Activated T-cell treated with anti-CD3 and anti-CD28 coated beads, Interleukin-2, amount 50 U/mL, for 24 hours (primary cell): Measurements from ENCODE around the gene CHMP4B.
"Not testable (repeated sequence)": the region's sequence is repeated elsewhere in the genome, so short reads cannot be mapped to it uniquely, and the experiment has no call there.

ENCODE experiments used
- DNase-seq: peaks from one replicate; pipeline ENCODE4 v3.0.0-alpha.2; 2020
- H3K27ac Mint-ChIP-seq: 2 replicates; pipeline ENCODE4 v1.8.0; 2020; ENCODE audit warnings: mild to moderate bottlenecking, mixed read lengths
- H3K27me3 Mint-ChIP-seq: 2 replicates; pipeline ENCODE4 v1.8.0; 2020; ENCODE audit warnings: mixed read lengths
- H3K36me3 Mint-ChIP-seq: 2 replicates; pipeline ENCODE4 v1.8.0; 2020; ENCODE audit warnings: low read depth, mixed read lengths
- H3K4me1 Mint-ChIP-seq: 2 replicates; pipeline ENCODE4 v1.8.0; 2020; ENCODE audit warnings: low read depth, mixed read lengths
- H3K4me3 Mint-ChIP-seq: 2 replicates; pipeline ENCODE4 v1.8.0; 2020; ENCODE audit warnings: mild to moderate bottlenecking, moderate library complexity, mixed read lengths
- H3K9me3 Mint-ChIP-seq: 2 replicates; pipeline ENCODE4 v1.8.0; 2020; ENCODE audit warnings: mixed read lengths

The CHMP4B gene

DNA sequence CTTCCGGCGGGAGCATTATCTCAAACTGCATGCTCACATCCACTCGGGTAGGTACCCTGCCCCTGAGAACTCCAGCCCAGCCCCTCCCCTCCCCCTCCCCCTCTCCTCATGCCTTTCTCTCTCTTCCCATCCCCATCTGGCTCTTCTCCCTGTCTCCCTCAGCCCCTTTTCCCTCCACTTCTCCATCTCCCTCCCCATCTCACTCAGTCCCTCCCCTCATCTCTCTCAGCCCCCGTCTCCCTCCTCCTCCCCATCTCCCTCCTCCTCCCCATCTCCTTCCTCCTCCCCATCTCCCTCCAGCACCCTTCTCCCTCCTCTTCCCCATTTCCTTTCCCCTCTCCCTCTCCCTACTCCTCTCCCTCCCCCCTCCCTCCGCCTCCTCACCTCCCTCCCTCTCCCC lies 27.3 kb upstream of the CHMP4B start:
- Mint-ChIP-seq H3K4me3 (no peak overlapping the region), H3K27me3 (no peaks in the 10 kb centered on the region), H3K27ac (no peak overlapping the region), H3K9me3 (no peaks in the 10 kb centered on the region), H3K4me1 (peaks cover 14% of the 10 kb centered on the region), H3K36me3 (peaks cover 20% of the 10 kb centered on the region)
- DNase-seq, result no peak

- Mint-ChIP-seq H3K27me3 (no peaks in the 10 kb centered on the region), H3K4me1 (peaks cover 11% of the 10 kb centered on the region), H3K27ac (no peak overlapping the region), H3K9me3 (no peaks in the 10 kb centered on the region), H3K4me3 (no peak overlapping the region), H3K36me3 (peaks cover 20% of the 10 kb centered on the region)
- DNase-seq, result no peak
Measured at GRCh38 chr20:33784225-33784624, 26.9 kb upstream of the CHMP4B start.

DNA sequence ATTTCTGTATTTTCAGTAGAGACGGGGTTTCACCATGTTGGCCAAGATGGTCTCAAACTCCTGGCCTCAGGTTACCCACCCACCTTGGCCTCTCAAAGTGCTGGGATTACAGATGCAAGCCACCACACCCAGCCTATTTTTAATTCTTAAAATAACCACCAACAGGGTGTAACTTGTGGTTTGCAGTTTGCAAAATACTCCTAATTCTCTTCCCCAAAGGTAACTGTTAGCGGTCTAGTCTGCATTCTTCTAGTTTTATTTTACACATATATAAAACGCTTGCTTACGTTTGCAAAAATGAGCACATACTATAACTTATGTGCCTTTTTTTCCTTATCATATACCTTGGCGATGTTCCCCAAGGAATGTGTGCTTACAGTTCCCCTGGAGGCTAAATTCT lies 25.6 kb upstream of the CHMP4B start:
- DNase-seq, result no peak
- H3K4me1 Mint-ChIP-seq, result peaks cover 11% of the 10 kb centered on the region
- peaks cover 31% of the 10 kb centered on the region for H3K36me3 Mint-ChIP-seq
- no peak overlapping the region for H3K4me3 Mint-ChIP-seq
- H3K9me3 Mint-ChIP-seq, result no peaks in the 10 kb centered on the region
- no peaks in the 10 kb centered on the region for H3K27me3 Mint-ChIP-seq
- no peak overlapping the region for H3K27ac Mint-ChIP-seq

GRCh38 chr20:33787253-33787891 lies 23.8 kb upstream of the CHMP4B start:
- no peaks in the 10 kb centered on the region for H3K27me3 Mint-ChIP-seq
- no peak for DNase-seq
- H3K36me3 Mint-ChIP-seq, result peaks cover 30% of the 10 kb centered on the region
- no peaks in the 10 kb centered on the region for H3K9me3 Mint-ChIP-seq
- peak overlapping the region; percentile 2 for H3K27ac Mint-ChIP-seq
- H3K4me1 Mint-ChIP-seq, result peaks cover 11% of the 10 kb centered on the region
- H3K4me3 Mint-ChIP-seq, result no peak overlapping the region

DNA sequence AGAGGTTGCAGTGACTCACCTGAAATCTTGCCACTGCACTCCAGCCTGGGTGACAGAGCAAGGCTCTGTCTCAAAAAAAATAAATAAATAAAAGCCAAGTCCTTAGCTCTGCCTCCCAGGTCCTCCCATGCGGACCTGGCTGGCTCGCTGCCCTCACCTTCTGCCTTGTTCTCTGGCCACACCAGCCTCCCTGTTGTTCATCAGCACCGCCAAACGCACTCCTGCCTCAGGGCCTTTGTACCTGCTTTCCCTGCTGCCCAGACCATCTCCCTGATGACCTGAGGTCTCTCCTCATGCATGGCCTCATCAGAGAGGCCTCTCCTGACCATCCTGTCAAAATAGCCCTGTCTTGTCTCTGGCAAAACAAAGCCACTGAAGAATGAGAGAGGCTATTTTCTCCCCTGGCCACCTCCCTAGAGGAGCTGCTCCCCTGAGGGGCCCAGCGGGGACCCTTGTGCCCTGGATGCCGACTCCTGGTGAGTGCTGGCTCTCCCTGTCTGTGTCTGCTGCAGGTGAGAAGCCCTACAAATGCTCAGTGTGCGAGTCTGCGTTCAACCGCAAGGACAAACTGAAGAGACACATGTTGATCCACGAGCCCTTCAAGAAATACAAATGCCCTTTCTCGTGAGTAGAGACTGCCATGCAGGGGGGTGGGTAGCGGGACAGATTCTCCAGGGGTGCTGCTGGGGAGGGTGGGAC lies 22.6 kb upstream of the CHMP4B start:
- H3K27ac Mint-ChIP-seq, result no peak overlapping the region
- H3K4me3 Mint-ChIP-seq, result no peak overlapping the region
- H3K36me3 Mint-ChIP-seq, result peaks cover 25% of the 10 kb centered on the region

DNA sequence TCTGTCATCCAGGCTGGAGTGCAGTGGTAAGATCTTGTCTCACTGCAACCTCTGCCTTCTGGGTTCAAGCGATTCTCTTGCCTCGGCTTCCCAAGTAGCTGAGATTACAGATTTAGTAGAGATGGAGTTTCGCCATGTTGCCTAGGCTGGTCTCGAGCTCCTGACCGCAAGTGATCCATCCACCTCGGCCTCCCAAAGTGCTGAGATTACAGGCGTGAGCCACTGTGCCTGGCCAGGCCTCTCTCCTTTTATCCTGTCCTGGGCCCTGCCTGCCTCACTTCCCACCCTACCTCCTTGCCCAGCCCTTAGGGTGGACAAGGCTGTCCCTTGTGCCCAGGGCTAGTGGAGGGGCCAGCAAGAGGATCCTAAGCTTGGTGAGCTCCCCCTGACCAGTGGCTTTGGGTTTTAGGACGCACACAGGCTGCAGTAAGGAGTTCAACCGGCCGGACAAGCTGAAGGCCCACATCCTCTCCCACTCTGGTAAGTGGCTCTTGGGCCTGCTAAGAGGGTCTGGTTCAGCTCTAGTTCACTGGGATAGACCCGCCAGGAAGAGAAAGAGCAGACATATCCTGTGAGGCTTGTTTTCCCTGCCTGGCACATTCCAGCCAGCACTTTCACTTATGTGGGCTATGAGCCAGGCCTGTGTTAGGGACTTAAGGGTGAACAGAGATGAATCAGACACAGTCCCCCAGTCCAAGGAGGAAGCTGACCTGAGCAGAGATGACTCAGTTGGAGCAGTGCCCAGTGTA lies 21.9 kb upstream of the CHMP4B start:
- Mint-ChIP-seq H3K4me1 (peaks cover 12% of the 10 kb centered on the region), H3K27ac (no peak overlapping the region), H3K4me3 (no peak overlapping the region), H3K36me3 (peaks cover 25% of the 10 kb centered on the region), H3K27me3 (no peaks in the 10 kb centered on the region), H3K9me3 (no peaks in the 10 kb centered on the region)
- DNase-seq, result no peak

More for the DNA sequence above, 22.6 kb upstream of the CHMP4B start:
- Mint-ChIP-seq H3K27me3 (no peaks in the 10 kb centered on the region), H3K4me1 (peaks cover 12% of the 10 kb centered on the region), H3K9me3 (no peaks in the 10 kb centered on the region)
- DNase-seq, result no peak

DNA sequence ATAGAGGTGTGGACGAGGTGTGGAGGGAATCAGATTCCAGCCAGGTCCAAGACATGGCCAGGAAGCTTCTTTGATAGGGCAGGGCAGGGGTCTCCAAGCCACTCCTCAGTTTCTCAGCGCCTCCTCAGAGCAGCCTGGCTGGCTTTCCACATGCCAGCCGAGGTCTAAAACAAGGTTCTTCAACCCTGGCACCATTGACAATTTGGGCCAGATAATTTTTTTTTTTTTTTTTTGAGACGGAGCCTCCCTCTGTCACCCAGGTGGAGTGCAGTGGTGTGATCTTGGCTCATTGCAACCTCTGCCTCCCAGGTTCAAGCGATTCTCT lies 21.3 kb upstream of the CHMP4B start:
- Mint-ChIP-seq H3K27ac (no peak overlapping the region), H3K36me3 (peaks cover 25% of the 10 kb centered on the region), H3K4me3 (no peak overlapping the region), H3K4me1 (peaks cover 12% of the 10 kb centered on the region), H3K9me3 (no peaks in the 10 kb centered on the region), H3K27me3 (no peaks in the 10 kb centered on the region)
- DNase-seq, result no peak

GRCh38 chr20:33790566-33790965 lies 20.6 kb upstream of the CHMP4B start:
- Mint-ChIP-seq H3K27me3 (no peaks in the 10 kb centered on the region), H3K9me3 (no peaks in the 10 kb centered on the region), H3K36me3 (peaks cover 25% of the 10 kb centered on the region), H3K27ac (no peak overlapping the region), H3K4me3 (no peak overlapping the region), H3K4me1 (peaks cover 12% of the 10 kb centered on the region)
- DNase-seq, result no peak

DNA sequence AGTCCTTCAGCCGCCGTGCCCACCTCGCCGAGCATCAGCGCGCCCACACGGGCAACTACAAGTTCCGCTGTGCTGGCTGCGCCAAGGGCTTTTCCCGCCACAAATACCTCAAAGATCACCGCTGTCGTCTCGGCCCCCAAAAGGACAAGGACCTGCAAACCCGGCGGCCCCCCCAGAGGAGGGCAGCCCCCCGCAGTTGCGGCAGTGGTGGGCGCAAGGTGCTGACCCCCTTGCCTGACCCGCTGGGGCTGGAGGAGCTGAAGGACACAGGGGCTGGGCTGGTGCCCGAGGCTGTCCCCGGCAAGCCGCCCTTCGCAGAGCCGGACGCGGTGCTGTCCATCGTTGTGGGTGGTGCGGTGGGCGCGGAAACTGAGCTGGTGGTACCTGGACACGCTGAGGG lies 20.1 kb upstream of the CHMP4B start:
- Mint-ChIP-seq H3K27ac (no peak overlapping the region), H3K36me3 (peaks cover 25% of the 10 kb centered on the region), H3K27me3 (no peaks in the 10 kb centered on the region), H3K4me3 (no peak overlapping the region), H3K4me1 (peaks cover 8% of the 10 kb centered on the region), H3K9me3 (no peaks in the 10 kb centered on the region)
- no peak for DNase-seq

DNA sequence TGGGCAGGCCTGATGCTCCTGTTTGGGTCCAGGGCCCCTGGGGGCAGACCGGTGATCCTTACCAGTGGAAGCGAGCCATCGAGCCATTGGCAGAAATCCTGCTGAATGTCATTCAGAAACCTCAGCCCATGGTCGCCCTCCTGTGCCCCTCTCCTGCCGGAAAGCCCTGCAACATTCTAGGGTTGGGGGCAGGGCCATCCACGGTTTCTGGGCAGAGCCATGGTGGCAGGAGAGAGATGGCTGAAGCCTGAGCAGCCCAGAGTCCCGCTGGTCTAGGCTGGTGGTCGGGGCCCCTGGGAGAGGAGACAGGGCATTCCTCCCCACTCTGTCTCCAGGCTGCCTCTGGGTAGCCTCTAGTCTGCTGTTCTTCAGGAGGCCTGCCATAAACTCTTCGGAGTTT lies 19.6 kb upstream of the CHMP4B start:
- Mint-ChIP-seq H3K27me3 (no peaks in the 10 kb centered on the region), H3K36me3 (peaks cover 24% of the 10 kb centered on the region), H3K4me1 (peaks cover 5% of the 10 kb centered on the region), H3K4me3 (no peak overlapping the region), H3K9me3 (no peaks in the 10 kb centered on the region), H3K27ac (no peak overlapping the region)
- DNase-seq, result no peak

GRCh38 chr20:33791959-33792597 lies 19.1 kb upstream of the CHMP4B start:
- H3K9me3 Mint-ChIP-seq, result no peaks in the 10 kb centered on the region
- H3K4me1 Mint-ChIP-seq, result peaks cover 3% of the 10 kb centered on the region
- no peaks in the 10 kb centered on the region for H3K27me3 Mint-ChIP-seq
- H3K4me3 Mint-ChIP-seq, result no peak overlapping the region
- H3K36me3 Mint-ChIP-seq, result peaks cover 24% of the 10 kb centered on the region
- DNase-seq, result peak; percentile 72
- H3K27ac Mint-ChIP-seq, result no peak overlapping the region

DNA sequence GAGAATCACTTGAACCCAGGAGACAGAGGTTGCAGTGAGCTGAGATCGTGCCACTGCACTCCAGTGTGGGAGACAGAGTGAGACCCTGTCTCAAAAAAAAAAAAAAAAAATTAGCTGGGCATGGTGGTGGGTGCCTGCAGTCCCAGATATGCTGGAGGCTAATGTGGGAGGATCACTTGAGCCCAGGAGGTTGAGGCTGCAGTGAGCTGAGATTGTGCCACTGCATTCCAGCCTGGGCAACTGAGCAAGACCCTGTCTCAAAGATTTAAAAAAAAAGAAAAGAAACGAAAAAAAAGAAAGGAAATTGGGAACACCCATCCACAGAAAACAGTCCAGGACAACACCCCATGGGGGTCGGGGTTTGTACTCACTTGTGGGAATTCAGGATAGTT lies 18.6 kb upstream of the CHMP4B start:
- not testable (repeated sequence) for H3K4me3 Mint-ChIP-seq, DNase-seq, H3K4me1 Mint-ChIP-seq, H3K27me3 Mint-ChIP-seq, H3K27ac Mint-ChIP-seq, H3K9me3 Mint-ChIP-seq
- peaks cover 24% of the 10 kb centered on the region for H3K36me3 Mint-ChIP-seq

GRCh38 chr20:33793011-33793931 lies 17.9 kb upstream of the CHMP4B start:
- DNase-seq, result no peak
- Mint-ChIP-seq H3K4me1 (peaks cover 1% of the 10 kb centered on the region), H3K36me3 (peaks cover 24% of the 10 kb centered on the region), H3K27ac (peak overlapping the region; percentile 41), H3K9me3 (no peaks in the 10 kb centered on the region), H3K4me3 (no peak overlapping the region), H3K27me3 (no peaks in the 10 kb centered on the region)

DNA sequence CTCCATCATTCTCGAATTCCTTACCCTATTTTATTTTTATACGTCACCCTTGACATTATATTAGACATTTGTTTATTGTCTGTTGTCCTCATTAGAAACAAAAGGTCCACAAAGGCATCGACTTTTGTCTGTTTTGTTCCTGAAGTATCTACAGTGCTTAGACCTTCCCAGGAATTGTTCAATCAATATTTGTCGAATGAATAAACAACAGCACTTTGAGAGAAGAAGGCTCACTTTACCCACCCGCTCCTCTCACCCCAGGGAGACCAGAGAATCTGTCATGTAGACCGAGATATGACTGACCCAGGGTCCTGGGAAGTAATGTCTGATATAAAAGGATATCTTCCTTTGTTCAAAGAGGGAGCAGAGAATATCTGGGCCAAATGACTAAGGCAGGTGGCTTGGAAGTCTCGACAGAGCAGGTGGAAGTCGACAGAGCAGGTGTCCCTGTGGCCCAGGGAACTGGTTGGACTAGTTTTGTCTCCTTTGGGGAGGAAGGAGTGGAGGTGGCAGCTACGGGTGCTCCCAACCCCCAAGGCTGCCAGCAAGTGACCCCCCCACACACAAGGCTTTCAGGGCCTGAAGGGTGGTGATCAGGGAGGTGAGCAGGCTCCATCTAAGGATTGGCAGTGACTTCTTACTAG lies 14.8 kb upstream of the CHMP4B start:
- no peak for DNase-seq
- Mint-ChIP-seq H3K27ac (no peak overlapping the region), H3K9me3 (no peaks in the 10 kb centered on the region), H3K27me3 (no peaks in the 10 kb centered on the region), H3K36me3 (peaks cover 3% of the 10 kb centered on the region), H3K4me3 (no peak overlapping the region), H3K4me1 (peaks cover 1% of the 10 kb centered on the region)
